Trophoblast cell (in vitro differentiated cells and primary cell): Measurements from ENCODE around the gene CAMSAP1.

Experiments
- DNase-seq, 2 donors: peaks; one replicate each; pipeline ENCODE4 v3.0.0-alpha.2; 2016
- H2AFZ ChIP-seq: 2 replicates; pipeline ENCODE4 v1.6.1; 2013; ENCODE audit warnings: low read length, moderate library complexity, mild to moderate bottlenecking; ENCODE audit not compliant: insufficient read depth, poor library complexity
- H2AK5ac ChIP-seq: 2 replicates; pipeline ENCODE4 v1.6.1; 2013; ENCODE audit warnings: mild to moderate bottlenecking, low read length
- H2BK120ac ChIP-seq: 2 replicates; pipeline ENCODE4 v1.6.1; 2013; ENCODE audit warnings: low read length, mild to moderate bottlenecking, moderate library complexity; ENCODE audit not compliant: insufficient read depth, poor library complexity
- H2BK12ac ChIP-seq: 2 replicates; pipeline ENCODE4 v1.6.1; 2013; ENCODE audit warnings: mild to moderate bottlenecking, low read length, moderate library complexity
- H2BK5ac ChIP-seq: 2 replicates; pipeline ENCODE4 v1.6.1; 2013; ENCODE audit warnings: low read length, low read depth, moderate library complexity, mild to moderate bottlenecking; ENCODE audit not compliant: poor library complexity
- H3K14ac ChIP-seq: 2 replicates; pipeline ENCODE4 v1.6.1; 2013; ENCODE audit warnings: mild to moderate bottlenecking, low read length
- H3K18ac ChIP-seq: 2 replicates; pipeline ENCODE4 v1.6.1; 2013; ENCODE audit warnings: mild to moderate bottlenecking, low read length
- H3K23ac ChIP-seq: 2 replicates; pipeline ENCODE4 v1.6.1; 2013; ENCODE audit warnings: low read length
- H3K27ac ChIP-seq: 2 replicates; pipeline ENCODE4 v1.5.1; 2013; ENCODE audit warnings: low read depth, mild to moderate bottlenecking, inconsistent platforms, low read length, moderate library complexity
- H3K27me3 ChIP-seq: 2 replicates; pipeline ENCODE4 v1.6.1; 2013; ENCODE audit warnings: inconsistent platforms, mild to moderate bottlenecking, low read length, moderate library complexity; ENCODE audit not compliant: insufficient read depth
- H3K36me3 ChIP-seq, 2 experiments: 1 replicate in 1 of 2; 2 replicates in 1 of 2; pipeline ENCODE4 v1.6.1; 2013; ENCODE audit warnings: low read length in 2 of 2, mild to moderate bottlenecking in 2 of 2, moderate library complexity in 1 of 2; ENCODE audit not compliant: insufficient read depth in 2 of 2, control insufficient read depth in 1 of 2
- H3K4ac ChIP-seq: 2 replicates; pipeline ENCODE4 v1.6.1; 2013; ENCODE audit warnings: low read depth, mild to moderate bottlenecking, low read length, moderate library complexity
- H3K4me1 ChIP-seq, 2 experiments: 1 replicate in 1 of 2; 2 replicates in 1 of 2; pipeline ENCODE4 v1.6.1; 2013; ENCODE audit warnings: low read length in 2 of 2, mild to moderate bottlenecking in 2 of 2, moderate library complexity in 1 of 2; ENCODE audit not compliant: insufficient read depth in 2 of 2, control insufficient read depth in 1 of 2
- H3K4me2 ChIP-seq: 2 replicates; pipeline ENCODE4 v1.6.1; 2013; ENCODE audit warnings: inconsistent platforms, mild to moderate bottlenecking, low read length, moderate library complexity
- H3K4me3 ChIP-seq: 2 replicates; pipeline ENCODE4 v1.5.1; 2013; ENCODE audit warnings: mild to moderate bottlenecking, low read depth, low read length, inconsistent platforms
- H3K79me1 ChIP-seq: one replicate; pipeline ENCODE4 v1.6.1; 2013; ENCODE audit warnings: low read length
- H3K79me2 ChIP-seq: 2 replicates; pipeline ENCODE4 v1.6.1; 2013; ENCODE audit warnings: low read length, mild to moderate bottlenecking; ENCODE audit not compliant: control insufficient read depth, insufficient read depth, poor library complexity
- H3K9ac ChIP-seq: 2 replicates; pipeline ENCODE4 v1.6.1; 2013; ENCODE audit warnings: mild to moderate bottlenecking, low read length
- H3K9me3 ChIP-seq: 2 replicates; pipeline ENCODE4 v1.6.1; 2013; ENCODE audit warnings: low read depth, mild to moderate bottlenecking, control low read depth, inconsistent platforms, low read length; ENCODE audit not compliant: insufficient read depth
- H4K12ac ChIP-seq: 2 replicates; pipeline ENCODE4 v1.6.1; 2013; ENCODE audit warnings: low read depth, mild to moderate bottlenecking, low read length, moderate library complexity
- H4K8ac ChIP-seq: 2 replicates; pipeline ENCODE4 v1.6.1; 2013; ENCODE audit warnings: low read depth, mild to moderate bottlenecking, low read length, moderate library complexity
- H4K91ac ChIP-seq: one replicate; pipeline ENCODE4 v1.6.1; 2013; ENCODE audit warnings: low read depth, mild to moderate bottlenecking, low read length, moderate library complexity
- WGBS: extraction: QIAGEN DNeasy Blood & Tissue Kit; methylation state at CpG from one replicate; pipeline ENCODE4 v1.1.7; 2013; ENCODE audit warnings: missing lambda C conversion rate; ENCODE audit not compliant: insufficient read length, insufficient coverage; ENCODE audit errors: extremely low coverage; 5-methylcytosine and 5-hydroxymethylcytosine counted together

CAMSAP1 gene

GRCh38 chr9:135879237-135879601 lies 28.1 kb downstream of the CAMSAP1 start:
- no peaks in the 10 kb centered on the region for H3K36me3 ChIP-seq
- no peaks in the 10 kb centered on the region for H3K79me1 ChIP-seq
- no peak overlapping the region for H3K27ac ChIP-seq
- H3K23ac ChIP-seq, result no peak overlapping the region
- no peaks in the 10 kb centered on the region for H3K27me3 ChIP-seq
- H3K4me1 ChIP-seq, result peaks cover 5 to 8% of the 10 kb centered on the region in 2 experiments
- H4K91ac ChIP-seq, result no peak overlapping the region
- no peak overlapping the region for H3K14ac ChIP-seq
- H2AK5ac ChIP-seq, result no peak overlapping the region
- H3K18ac ChIP-seq, result no peak overlapping the region
- H2BK5ac ChIP-seq, result no peak overlapping the region
- DNase-seq, result peak in 1 of 2 donors; percentile 60
- H2AFZ ChIP-seq, result no peak overlapping the region
- no peak overlapping the region for H2BK120ac ChIP-seq
- H3K4ac ChIP-seq, result no peak overlapping the region
- no peaks in the 10 kb centered on the region for H3K9me3 ChIP-seq
- H3K79me2 ChIP-seq, result peaks cover 4% of the 10 kb centered on the region
- H2BK12ac ChIP-seq, result no peak overlapping the region
- no peak overlapping the region for H3K4me2 ChIP-seq
- no peak overlapping the region for H4K12ac ChIP-seq
- WGBS, result no CpG with 5 or more reads among the region's 2 CpGs
- no peak overlapping the region for H4K8ac ChIP-seq
- H3K9ac ChIP-seq, result no peak overlapping the region
- no peak overlapping the region for H3K4me3 ChIP-seq

- Histone ChIP-seq H2AFZ (no peak overlapping the region), H3K79me2 (no peaks in the 10 kb centered on the region), H3K18ac (no peak overlapping the region), H3K14ac (no peak overlapping the region), H2BK5ac (no peak overlapping the region), H3K36me3 (no peaks in the 10 kb centered on the region), H3K4ac (no peak overlapping the region), H3K4me1 (peaks cover 5 to 7% of the 10 kb centered on the region in 2 experiments), H4K8ac (no peak overlapping the region), H3K27me3 (no peaks in the 10 kb centered on the region), H4K12ac (no peak overlapping the region), H3K27ac (no peak overlapping the region), H3K9me3 (no peaks in the 10 kb centered on the region), H4K91ac (no peak overlapping the region), H3K9ac (no peak overlapping the region), H3K23ac (no peak overlapping the region), H2AK5ac (no peak overlapping the region), H2BK120ac (no peak overlapping the region), H2BK12ac (no peak overlapping the region), H3K4me3 (no peak overlapping the region), H3K79me1 (no peaks in the 10 kb centered on the region), H3K4me2 (no peak overlapping the region)
- peak in 1 of 2 donors; percentile 29 for DNase-seq
- no CpG with 5 or more reads among the region's 18 CpGs for WGBS
Measured at GRCh38 chr9:135878528-135879236, 28.7 kb downstream of the CAMSAP1 start.

- no peaks in the 10 kb centered on the region for H3K9me3 ChIP-seq
- H4K12ac ChIP-seq, result no peak overlapping the region
- no peak overlapping the region for H4K8ac ChIP-seq
- no peaks in the 10 kb centered on the region for H3K27me3 ChIP-seq
- no peaks in the 10 kb centered on the region for H3K36me3 ChIP-seq
- H3K18ac ChIP-seq, result no peak overlapping the region
- H3K27ac ChIP-seq, result no peak overlapping the region
- H3K79me1 ChIP-seq, result no peaks in the 10 kb centered on the region
- peak; percentile 78 to 80 for DNase-seq
- H3K79me2 ChIP-seq, result no peaks in the 10 kb centered on the region
- H3K4me3 ChIP-seq, result no peak overlapping the region
- H3K9ac ChIP-seq, result no peak overlapping the region
- no peak overlapping the region for H3K14ac ChIP-seq
- no peak overlapping the region for H2AK5ac ChIP-seq
- peaks cover 5 to 7% of the 10 kb centered on the region in 2 experiments for H3K4me1 ChIP-seq
- H2BK120ac ChIP-seq, result no peak overlapping the region
- WGBS, result no CpG with 5 or more reads among the region's 11 CpGs
- no peak overlapping the region for H2AFZ ChIP-seq
- peak overlapping the region; percentile 39 for H3K4ac ChIP-seq
- no peak overlapping the region for H3K4me2 ChIP-seq
- H2BK12ac ChIP-seq, result no peak overlapping the region
- no peak overlapping the region for H3K23ac ChIP-seq
- H2BK5ac ChIP-seq, result no peak overlapping the region
- no peak overlapping the region for H4K91ac ChIP-seq
Measured at GRCh38 chr9:135877791-135878527, 29.4 kb downstream of the CAMSAP1 start.

- no peak overlapping the region for H4K8ac ChIP-seq
- H3K79me1 ChIP-seq, result no peaks in the 10 kb centered on the region
- H3K36me3 ChIP-seq, result no peaks in the 10 kb centered on the region
- no peak overlapping the region for H3K23ac ChIP-seq
- H3K4me1 ChIP-seq, result peaks cover 5 to 7% of the 10 kb centered on the region in 2 experiments
- H3K4me3 ChIP-seq, result no peak overlapping the region
- no peak overlapping the region for H2BK120ac ChIP-seq
- no peak overlapping the region for H2AFZ ChIP-seq
- no peaks in the 10 kb centered on the region for H3K27me3 ChIP-seq
- WGBS, result no CpG with 5 or more reads among the region's 6 CpGs
- no peak overlapping the region for H3K4me2 ChIP-seq
- H3K14ac ChIP-seq, result no peak overlapping the region
- no peak overlapping the region for H3K4ac ChIP-seq
- no peak overlapping the region for H3K9ac ChIP-seq
- H4K91ac ChIP-seq, result no peak overlapping the region
- H2BK5ac ChIP-seq, result no peak overlapping the region
- H2BK12ac ChIP-seq, result no peak overlapping the region
- H2AK5ac ChIP-seq, result no peak overlapping the region
- DNase-seq, result no peak
- H3K79me2 ChIP-seq, result no peaks in the 10 kb centered on the region
- no peaks in the 10 kb centered on the region for H3K9me3 ChIP-seq
- H3K18ac ChIP-seq, result no peak overlapping the region
- H3K27ac ChIP-seq, result no peak overlapping the region
- no peak overlapping the region for H4K12ac ChIP-seq
Measured at GRCh38 chr9:135876936-135877335, 30.4 kb downstream of the CAMSAP1 start.
